H9 (cell line): Measurements from ENCODE around the gene EML2. TPM values are rescaled to one million over a fixed set of nuclear protein-coding genes. Genes with fewer than 3 reads are reported as not detected.

Source experiments
- DNase-seq: peaks from one replicate; pipeline ENCODE4 v3.0.0-alpha.2; 2017
- H2AFZ ChIP-seq: one replicate; pipeline ENCODE4 v1.6.1; 2013; ENCODE audit warnings: mild to moderate bottlenecking, low read length, control low read depth, moderate library complexity
- H2AK5ac ChIP-seq: 2 replicates; pipeline ENCODE4 v1.6.1; 2013; ENCODE audit warnings: low read length, control low read depth, mixed read lengths; ENCODE audit not compliant: insufficient read length
- H2BK120ac ChIP-seq: one replicate; pipeline ENCODE4 v1.6.1; 2013; ENCODE audit warnings: low read depth, mild to moderate bottlenecking, low read length, control low read depth, inconsistent platforms; ENCODE audit not compliant: poor library complexity, severe bottlenecking
- H2BK12ac ChIP-seq: 2 replicates; pipeline ENCODE4 v1.6.1; 2013; ENCODE audit warnings: low read length, control low read depth, mixed read lengths, low read depth; ENCODE audit not compliant: insufficient read length
- H2BK15ac ChIP-seq: 2 replicates; pipeline ENCODE4 v1.6.1; 2013; ENCODE audit warnings: low read depth, low read length, control low read depth
- H2BK20ac ChIP-seq: one replicate; pipeline ENCODE4 v1.6.1; 2013; ENCODE audit warnings: low read depth, mild to moderate bottlenecking, low read length, control low read depth, inconsistent platforms; ENCODE audit not compliant: poor library complexity, severe bottlenecking
- H2BK5ac ChIP-seq: 2 replicates; pipeline ENCODE4 v1.6.1; 2013; ENCODE audit warnings: low read length, control low read depth, mixed read lengths; ENCODE audit not compliant: insufficient read length
- H3K14ac ChIP-seq: 2 replicates; pipeline ENCODE4 v1.6.1; 2013; ENCODE audit warnings: low read length, control low read depth; ENCODE audit not compliant: insufficient read depth
- H3K18ac ChIP-seq: 2 replicates; pipeline ENCODE4 v1.6.1; 2013; ENCODE audit warnings: low read depth, mild to moderate bottlenecking, mixed read lengths, low read length, control low read depth; ENCODE audit not compliant: insufficient read length
- H3K23ac ChIP-seq: 2 replicates; pipeline ENCODE4 v1.6.1; 2013; ENCODE audit warnings: low read length, control low read depth, mixed read lengths, low read depth; ENCODE audit not compliant: insufficient read length
- H3K23me2 ChIP-seq: 2 replicates; pipeline ENCODE4 v1.6.1; 2013; ENCODE audit warnings: low read depth, mild to moderate bottlenecking, mixed read lengths, low read length, control low read depth; ENCODE audit not compliant: insufficient read length, poor library complexity, severe bottlenecking
- H3K27ac ChIP-seq: 2 replicates; pipeline ENCODE4 v1.5.1; 2013; ENCODE audit warnings: low read length, control low read depth, mixed read lengths, low read depth; ENCODE audit not compliant: insufficient read length
- H3K27me3 ChIP-seq: 2 replicates; pipeline ENCODE4 v1.6.1; 2013; ENCODE audit warnings: low read length, control low read depth, inconsistent platforms; ENCODE audit not compliant: insufficient read depth
- H3K4ac ChIP-seq: 2 replicates; pipeline ENCODE4 v1.6.1; 2013; ENCODE audit warnings: low read depth, mild to moderate bottlenecking, control low read depth, inconsistent platforms, low read length, moderate library complexity
- H3K4me1 ChIP-seq: 2 replicates; pipeline ENCODE4 v1.6.1; 2013; ENCODE audit warnings: low read length, control low read depth, inconsistent platforms; ENCODE audit not compliant: insufficient read depth
- H3K4me2 ChIP-seq: 2 replicates; pipeline ENCODE4 v1.6.1; 2013; ENCODE audit warnings: low read length, control low read depth, mixed read lengths; ENCODE audit not compliant: insufficient read length, insufficient read depth
- H3K56ac ChIP-seq: 2 replicates; pipeline ENCODE4 v1.6.1; 2013; ENCODE audit warnings: low read depth, mild to moderate bottlenecking, mixed read lengths, low read length, control low read depth; ENCODE audit not compliant: insufficient read length
- H3K79me1 ChIP-seq: 2 replicates; pipeline ENCODE4 v1.6.1; 2013; ENCODE audit warnings: low read depth, mild to moderate bottlenecking, moderate library complexity, low read length, control low read depth, inconsistent platforms; ENCODE audit not compliant: insufficient read depth, poor library complexity, severe bottlenecking
- H3K79me2 ChIP-seq: 2 replicates; pipeline ENCODE4 v1.6.1; 2013; ENCODE audit warnings: low read length, control low read depth, inconsistent platforms; ENCODE audit not compliant: insufficient read depth
- H3K9ac ChIP-seq: 2 replicates; pipeline ENCODE4 v1.6.1; 2013; ENCODE audit warnings: low read length, control low read depth, mixed read lengths; ENCODE audit not compliant: insufficient read length; ENCODE audit errors: extremely low read depth
- H3K9me3 ChIP-seq: one replicate; pipeline ENCODE4 v1.6.1; 2013; ENCODE audit warnings: low read depth, low read length, inconsistent platforms; ENCODE audit not compliant: control insufficient read depth
- H3T11ph ChIP-seq: one replicate; pipeline ENCODE4 v1.6.1; 2013; ENCODE audit warnings: mild to moderate bottlenecking, low read length, control low read depth, inconsistent platforms
- H4K20me1 ChIP-seq: one replicate; pipeline ENCODE4 v1.6.1; 2013; ENCODE audit not compliant: control insufficient read depth, insufficient read length, insufficient read depth
- H4K5ac ChIP-seq: 2 replicates; pipeline ENCODE4 v1.6.1; 2013; ENCODE audit warnings: low read depth, mild to moderate bottlenecking, mixed read lengths, low read length, control low read depth; ENCODE audit not compliant: insufficient read length
- H4K8ac ChIP-seq: replicated peaks from 2 replicates; pipeline ENCODE4 v1.6.1; 2013; ENCODE audit warnings: low read length, control low read depth, mixed read lengths, low read depth; ENCODE audit not compliant: insufficient read length
- H4K91ac ChIP-seq: 2 replicates; pipeline ENCODE4 v1.6.1; 2013; ENCODE audit warnings: low read depth, mild to moderate bottlenecking, moderate library complexity, mixed read lengths, low read length, control low read depth; ENCODE audit not compliant: insufficient read length
- H3K27ac Mint-ChIP-seq, 3 experiments: 2 replicates in 2 of 3; 3 replicates in 1 of 3; pipeline ENCODE4 v1.8.0; 2020 to 2021; ENCODE audit warnings: mixed read lengths in 3 of 3, mild to moderate bottlenecking in 1 of 3, moderate library complexity in 1 of 3
- H3K27me3 Mint-ChIP-seq: 2 replicates; pipeline ENCODE4 v1.8.0; 2021; ENCODE audit warnings: low read depth, mild to moderate bottlenecking, moderate library complexity, mixed read lengths
- H3K36me3 Mint-ChIP-seq, 3 experiments: 2 replicates in 2 of 3; 3 replicates in 1 of 3; pipeline ENCODE4 v1.8.0; 2020 to 2021; ENCODE audit warnings: low read depth in 3 of 3, mixed read lengths in 3 of 3; ENCODE audit not compliant: insufficient read depth in 1 of 3
- H3K4me1 Mint-ChIP-seq, 2 experiments: 2 replicates each; pipeline ENCODE4 v1.8.0; 2020; ENCODE audit warnings: mixed read lengths in 2 of 2
- H3K4me3 Mint-ChIP-seq, 2 experiments: 2 replicates in 1 of 2; 3 replicates in 1 of 2; pipeline ENCODE4 v1.8.0; 2020 to 2021; ENCODE audit warnings: mild to moderate bottlenecking in 2 of 2, mixed read lengths in 2 of 2, moderate library complexity in 1 of 2
- H3K9me3 Mint-ChIP-seq, 2 experiments: 2 replicates in 1 of 2; 3 replicates in 1 of 2; pipeline ENCODE4 v1.8.0; 2020; ENCODE audit warnings: mild to moderate bottlenecking in 2 of 2, mixed read lengths in 2 of 2, moderate library complexity in 1 of 2
- WGBS: extraction: QIAGEN DNeasy Blood & Tissue Kit; methylation state at CpG from one replicate; pipeline ENCODE4 v1.1.7; 2013; ENCODE audit warnings: missing lambda C conversion rate, low lambda C conversion rate, mixed read lengths; ENCODE audit not compliant: insufficient read length; ENCODE audit errors: extremely low coverage; 5-methylcytosine and 5-hydroxymethylcytosine counted together
- total RNA-seq: library from RNA; stranded (reverse); gene quantifications from 2 replicates; pipeline ENCODE4 v1.2.1, GENCODE V29; 2021
- TF ChIP-seq, protein P1 (sequence below): fragments of 200-600 bp; sonication (generic); conservative IDR thresholded peaks from 3 replicates; pipeline ENCODE4 v1.8.0; 2021; ENCODE audit warnings: antibody characterized with exemption, mild to moderate bottlenecking

The EML2 gene
- total RNA-seq, 1 experiment from 2014 or later: 22.6 TPM

DNA sequence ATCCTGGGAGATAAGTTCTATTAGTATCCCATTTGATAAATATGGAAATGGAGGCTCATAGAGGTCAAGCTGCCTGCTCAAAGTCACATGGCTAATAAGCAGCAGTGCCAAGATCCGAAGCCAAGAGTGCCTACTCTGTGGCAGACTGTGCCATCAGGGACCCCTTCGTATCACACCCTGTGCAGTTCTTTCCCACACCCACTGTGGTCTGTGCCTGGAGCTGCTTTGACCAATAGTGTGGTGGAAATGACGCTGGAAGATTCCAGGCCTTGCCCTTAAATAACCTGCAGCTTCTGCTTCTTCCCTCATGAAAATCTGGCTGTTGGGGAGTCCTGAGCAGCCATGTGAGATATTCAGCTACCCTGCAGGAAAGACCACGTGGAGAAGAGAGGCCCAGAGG lies 64.7 kb downstream of the EML2 start:
- H3K27ac Mint-ChIP-seq: no peak overlapping the region
- Histone ChIP-seq H2BK20ac (no peak overlapping the region), H3K79me1 (no peaks in the 10 kb centered on the region), H3K18ac (no peak overlapping the region), H4K20me1 (peaks cover 1% of the 10 kb centered on the region), H3K23ac (no peak overlapping the region), H3K9ac (no peak overlapping the region), H3K27ac (no peak overlapping the region), H3K79me2 (no peaks in the 10 kb centered on the region), H2BK12ac (no peak overlapping the region), H4K91ac (no peak overlapping the region), H3K4ac (no peak overlapping the region), H4K8ac (no peak overlapping the region), H3T11ph (no peak overlapping the region), H3K23me2 (no peaks in the 10 kb centered on the region), H4K5ac (no peak overlapping the region), H2AK5ac (no peak overlapping the region), H3K4me2 (no peak overlapping the region), H2AFZ (no peak overlapping the region), H2BK5ac (no peak overlapping the region), H3K14ac (no peak overlapping the region), H3K27me3 (no peaks in the 10 kb centered on the region), H2BK15ac (no peak overlapping the region), H2BK120ac (no peak overlapping the region), H3K56ac (no peak overlapping the region), H3K4me1 (peaks cover 6% of the 10 kb centered on the region; the same call in 1 of the 2 replicates), H3K9me3 (no peaks in the 10 kb centered on the region)
- H3K4me3 Mint-ChIP-seq: no peak overlapping the region
- no CpG with 5 or more reads among the region's 4 CpGs for WGBS
- peaks cover 1% of the 10 kb centered on the region; the same call in 1 of the 2 replicates for H3K27me3 Mint-ChIP-seq
- no peaks in the 10 kb centered on the region; a peak in 2 of 7 replicates for H3K36me3 Mint-ChIP-seq
- H3K9me3 Mint-ChIP-seq: no peaks in the 10 kb centered on the region
- DNase-seq: no peak
- H3K4me1 Mint-ChIP-seq: peaks cover 28 to 32% of the 10 kb centered on the region in 2 experiments
- TF ChIP-seq, protein P1, sequence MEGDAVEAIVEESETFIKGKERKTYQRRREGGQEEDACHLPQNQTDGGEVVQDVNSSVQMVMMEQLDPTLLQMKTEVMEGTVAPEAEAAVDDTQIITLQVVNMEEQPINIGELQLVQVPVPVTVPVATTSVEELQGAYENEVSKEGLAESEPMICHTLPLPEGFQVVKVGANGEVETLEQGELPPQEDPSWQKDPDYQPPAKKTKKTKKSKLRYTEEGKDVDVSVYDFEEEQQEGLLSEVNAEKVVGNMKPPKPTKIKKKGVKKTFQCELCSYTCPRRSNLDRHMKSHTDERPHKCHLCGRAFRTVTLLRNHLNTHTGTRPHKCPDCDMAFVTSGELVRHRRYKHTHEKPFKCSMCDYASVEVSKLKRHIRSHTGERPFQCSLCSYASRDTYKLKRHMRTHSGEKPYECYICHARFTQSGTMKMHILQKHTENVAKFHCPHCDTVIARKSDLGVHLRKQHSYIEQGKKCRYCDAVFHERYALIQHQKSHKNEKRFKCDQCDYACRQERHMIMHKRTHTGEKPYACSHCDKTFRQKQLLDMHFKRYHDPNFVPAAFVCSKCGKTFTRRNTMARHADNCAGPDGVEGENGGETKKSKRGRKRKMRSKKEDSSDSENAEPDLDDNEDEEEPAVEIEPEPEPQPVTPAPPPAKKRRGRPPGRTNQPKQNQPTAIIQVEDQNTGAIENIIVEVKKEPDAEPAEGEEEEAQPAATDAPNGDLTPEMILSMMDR: no peak
